ENCODE results near the gene GRHL1. TPM values are rescaled to one million over a fixed set of nuclear protein-coding genes. Genes with fewer than 3 reads are reported as not detected.

The GRHL1 gene
- total RNA-seq, 4 donors from 2014 or later = 0.29 to 1.0 (median 0.75) TPM

DNA sequence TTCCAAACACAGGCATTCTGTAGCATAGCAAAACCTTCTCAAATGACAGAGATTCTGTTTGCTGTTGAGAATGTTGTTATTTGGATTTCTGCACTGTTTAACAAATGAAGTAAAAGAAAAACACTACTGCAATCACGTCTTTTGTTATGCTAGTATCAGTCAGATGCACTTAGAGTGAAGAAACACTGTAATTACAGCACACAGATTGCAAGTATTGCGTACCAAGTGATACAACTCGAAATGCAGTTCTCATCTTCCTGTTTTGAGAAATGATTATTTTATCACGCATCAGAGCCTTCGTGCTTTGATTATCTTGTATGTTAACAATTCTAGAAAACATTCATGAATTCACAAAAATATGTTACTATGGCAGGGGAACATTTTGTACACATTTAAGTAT lies 50.1 kb downstream of the GRHL1 start:
- ATAC-seq = no peak
- in situ Hi-C loops (cut with MboI; ENCODE audit: low sequenced_read_pairs in 4 of 4) = no loop called here
- TF ChIP-seq, protein P1, sequence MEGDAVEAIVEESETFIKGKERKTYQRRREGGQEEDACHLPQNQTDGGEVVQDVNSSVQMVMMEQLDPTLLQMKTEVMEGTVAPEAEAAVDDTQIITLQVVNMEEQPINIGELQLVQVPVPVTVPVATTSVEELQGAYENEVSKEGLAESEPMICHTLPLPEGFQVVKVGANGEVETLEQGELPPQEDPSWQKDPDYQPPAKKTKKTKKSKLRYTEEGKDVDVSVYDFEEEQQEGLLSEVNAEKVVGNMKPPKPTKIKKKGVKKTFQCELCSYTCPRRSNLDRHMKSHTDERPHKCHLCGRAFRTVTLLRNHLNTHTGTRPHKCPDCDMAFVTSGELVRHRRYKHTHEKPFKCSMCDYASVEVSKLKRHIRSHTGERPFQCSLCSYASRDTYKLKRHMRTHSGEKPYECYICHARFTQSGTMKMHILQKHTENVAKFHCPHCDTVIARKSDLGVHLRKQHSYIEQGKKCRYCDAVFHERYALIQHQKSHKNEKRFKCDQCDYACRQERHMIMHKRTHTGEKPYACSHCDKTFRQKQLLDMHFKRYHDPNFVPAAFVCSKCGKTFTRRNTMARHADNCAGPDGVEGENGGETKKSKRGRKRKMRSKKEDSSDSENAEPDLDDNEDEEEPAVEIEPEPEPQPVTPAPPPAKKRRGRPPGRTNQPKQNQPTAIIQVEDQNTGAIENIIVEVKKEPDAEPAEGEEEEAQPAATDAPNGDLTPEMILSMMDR (IDR thresholded peaks at IDR 0.05 in 4 of 5, conservative IDR thresholded peaks at IDR 0.05 in 1 of 5) = no peak
- no peak for TF ChIP-seq POLR2A (IDR thresholded peaks at IDR 0.05)

DNA sequence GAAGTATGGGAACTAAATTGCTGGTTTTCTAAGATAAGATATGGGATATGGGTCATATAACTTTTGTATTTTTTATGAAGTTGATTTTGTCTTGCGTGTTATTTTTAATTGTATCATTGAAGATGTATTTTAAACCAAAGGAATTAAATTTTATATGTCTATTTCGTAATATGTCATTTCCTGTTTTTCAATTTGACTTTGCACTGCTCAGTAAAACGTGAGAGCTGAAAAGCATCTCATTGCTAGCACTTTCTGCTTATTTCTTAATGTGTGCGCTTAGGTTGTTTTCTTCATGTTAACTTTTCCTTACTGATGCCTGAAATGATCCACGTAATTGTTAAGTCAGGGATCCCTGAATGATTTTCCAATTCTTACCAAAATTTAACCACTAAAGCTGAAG lies 50.6 kb downstream of the GRHL1 start:
- ATAC-seq = no peak
- peak overlapping the region in 2 of 4 donors; percentile 53 to 62 for H3K27ac ChIP-seq
- intact Hi-C loops (cut with DNase I; ENCODE audit: low total_unique reads) = no loop called here

More for the DNA sequence above, 50.1 kb downstream of the GRHL1 start:
- H3K4me1 ChIP-seq = peaks cover 0 to 2% of the 10 kb centered on the region in 2 donors
- H3K27ac ChIP-seq = peak overlapping the region in 1 of 4 donors; percentile 62
- intact Hi-C loops (cut with DNase I; ENCODE audit: low total_unique reads) = no loop called here
- no peaks in the 10 kb centered on the region for H3K36me3 ChIP-seq
- no peaks in the 10 kb centered on the region for H3K27me3 ChIP-seq
- no peak for DNase-seq
- H3K9me3 ChIP-seq = no peaks in the 10 kb centered on the region
- no peak overlapping the region for H3K4me3 ChIP-seq

GRCh38 chr2:10002681-10003080 lies 51.2 kb downstream of the GRHL1 start:
- Histone ChIP-seq H3K27me3 (no peaks in the 10 kb centered on the region), H3K4me1 (peaks cover 4 to 7% of the 10 kb centered on the region in 2 donors), H3K4me3 (no peak overlapping the region), H3K36me3 (no peaks in the 10 kb centered on the region), H3K9me3 (no peaks in the 10 kb centered on the region), H3K27ac (peak overlapping the region; percentile 37 to 63 (median 58))
- in situ Hi-C loops (cut with MboI; ENCODE audit: low sequenced_read_pairs in 4 of 4) = no loop called here
- TF ChIP-seq, protein P1 (IDR thresholded peaks at IDR 0.05 in 4 of 5, conservative IDR thresholded peaks at IDR 0.05 in 1 of 5) = no peak
- no peak for TF ChIP-seq POLR2A (IDR thresholded peaks at IDR 0.05)
- intact Hi-C loops (cut with DNase I; ENCODE audit: low total_unique reads) = no loop called here
- ATAC-seq (no peak), DNase-seq (no peak)

More for the DNA sequence above, 50.6 kb downstream of the GRHL1 start:
- TF ChIP-seq, protein P1 (IDR thresholded peaks at IDR 0.05 in 4 of 5, conservative IDR thresholded peaks at IDR 0.05 in 1 of 5) = no peak
- TF ChIP-seq POLR2A (IDR thresholded peaks at IDR 0.05) = no peak
- Histone ChIP-seq H3K4me3 (no peak overlapping the region), H3K36me3 (no peaks in the 10 kb centered on the region), H3K9me3 (no peaks in the 10 kb centered on the region), H3K27me3 (no peaks in the 10 kb centered on the region), H3K4me1 (peaks cover 0 to 4% of the 10 kb centered on the region in 2 donors)
- in situ Hi-C loops (cut with MboI; ENCODE audit: low sequenced_read_pairs in 4 of 4) = no loop called here
- DNase-seq = no peak

- TF ChIP-seq POLR2A (IDR thresholded peaks at IDR 0.05) = no peak
- TF ChIP-seq, protein P1 (IDR thresholded peaks at IDR 0.05 in 4 of 5, conservative IDR thresholded peaks at IDR 0.05 in 1 of 5) = no peak
- no peaks in the 10 kb centered on the region for H3K27me3 ChIP-seq
- H3K9me3 ChIP-seq = no peaks in the 10 kb centered on the region
- in situ Hi-C loops (cut with MboI; ENCODE audit: low sequenced_read_pairs in 4 of 4) = no loop called here
- H3K36me3 ChIP-seq = no peaks in the 10 kb centered on the region
- peaks cover 8 to 15% of the 10 kb centered on the region in 2 donors for H3K4me1 ChIP-seq
- ATAC-seq = peak; percentile 30 to 53
- DNase-seq = no peak
- H3K27ac ChIP-seq = peak overlapping the region; percentile 37 to 63 (median 58)
- intact Hi-C loops (cut with DNase I; ENCODE audit: low total_unique reads) = no loop called here
- no peak overlapping the region for H3K4me3 ChIP-seq
Observed at GRCh38 chr2:10003206-10004125, 52.0 kb downstream of the GRHL1 start.
